Activated B cell treated with CpG ODN at 0.5 μM for 24 hours (primary cell): ENCODE results near the gene KLHL35. TPM values are rescaled to one million over a fixed set of nuclear protein-coding genes. Genes with fewer than 3 reads are reported as not detected.

Experiments used
- ATAC-seq: fragments of 200-7000 bp; cut with Tn5 transposase; one replicate; pipeline ENCODE4 v1.10.0; 2021; ENCODE audit warnings: low read depth, mild to moderate bottlenecking, moderate library complexity
- CTCF ChIA-PET: fragments of 350-600 bp; sonication (Branson Sonifier 250); formaldehyde crosslinking; loops from one replicate; lab custom pipeline; 2021; ENCODE audit warnings: antibody characterized with exemption; lab: Charles Lee
- POLR2A ChIA-PET: fragments of 350-600 bp; sonication (Branson Sonifier 250); formaldehyde crosslinking; loops from one replicate; lab custom pipeline; 2021; ENCODE audit warnings: antibody characterized with exemption; lab: Charles Lee
- DNase-seq: peaks from one replicate; pipeline ENCODE4 v3.0.0; 2022
- H3K27ac Mint-ChIP-seq: one replicate; pipeline ENCODE4 v1.8.0; 2020; ENCODE audit warnings: mixed read lengths
- H3K27me3 Mint-ChIP-seq: one replicate; pipeline ENCODE4 v1.8.0; 2021; ENCODE audit warnings: mixed read lengths
- H3K36me3 Mint-ChIP-seq: one replicate; pipeline ENCODE4 v1.8.0; 2021; ENCODE audit warnings: low read depth, mixed read lengths
- H3K4me1 Mint-ChIP-seq: one replicate; pipeline ENCODE4 v1.8.0; 2021; ENCODE audit warnings: mixed read lengths
- H3K4me3 Mint-ChIP-seq: one replicate; pipeline ENCODE4 v1.8.0; 2020; ENCODE audit warnings: mild to moderate bottlenecking, mixed read lengths
- H3K9me3 Mint-ChIP-seq: one replicate; pipeline ENCODE4 v1.8.0; 2020; ENCODE audit warnings: mixed read lengths
- intact Hi-C: fragments of 100-400 bp; cut with micrococcal nuclease; formaldehyde crosslinking; loops from one replicate; pipeline ENCODE4 v1.15.1; 2024
- total RNA-seq: library from RNA; stranded (reverse); gene quantifications from 2 replicates; pipeline ENCODE4 v1.2.3, GENCODE V29; 2022
- TF ChIP-seq, protein P1 (sequence below): fragments of 200-600 bp; IDR thresholded peaks from one replicate; pipeline ENCODE4 v1.8.0; 2022; ENCODE audit warnings: antibody characterized with exemption, mild to moderate bottlenecking

KLHL35 gene
- total RNA-seq, 1 donor from 2014 or later = 0.11 TPM

DNA sequence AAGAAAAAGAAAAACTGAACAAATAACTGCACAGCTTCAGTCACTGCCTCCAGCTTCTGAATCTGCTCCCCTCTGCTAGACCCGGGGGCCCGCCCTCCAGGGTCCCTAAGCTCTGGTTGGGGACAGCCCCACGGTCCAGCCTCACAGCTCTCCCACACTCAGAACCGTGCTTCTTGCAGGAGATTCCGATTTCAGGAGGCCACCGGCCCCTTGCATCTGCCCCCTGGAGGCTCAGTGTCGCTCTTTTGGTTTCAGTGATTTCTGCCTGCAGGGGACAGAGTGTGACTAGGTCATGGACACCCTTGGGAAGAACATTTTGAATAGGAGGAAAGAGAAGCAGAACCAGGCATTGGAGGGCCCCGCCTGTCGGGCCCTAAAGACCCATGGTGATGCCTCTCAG is 56.8 kb downstream of the KLHL35 start:
- ChIA-PET CTCF (no interaction called here), POLR2A (no interaction called here)
- intact Hi-C loops = no loop called here
- Mint-ChIP-seq H3K4me1 (no peaks in the 10 kb centered on the region), H3K4me3 (no peak overlapping the region), H3K9me3 (no peaks in the 10 kb centered on the region), H3K36me3 (no peaks in the 10 kb centered on the region), H3K27me3 (peaks cover 8% of the 10 kb centered on the region), H3K27ac (no peak overlapping the region)
- DNase-seq = no peak
- no peak for ATAC-seq
- TF ChIP-seq, protein P1, sequence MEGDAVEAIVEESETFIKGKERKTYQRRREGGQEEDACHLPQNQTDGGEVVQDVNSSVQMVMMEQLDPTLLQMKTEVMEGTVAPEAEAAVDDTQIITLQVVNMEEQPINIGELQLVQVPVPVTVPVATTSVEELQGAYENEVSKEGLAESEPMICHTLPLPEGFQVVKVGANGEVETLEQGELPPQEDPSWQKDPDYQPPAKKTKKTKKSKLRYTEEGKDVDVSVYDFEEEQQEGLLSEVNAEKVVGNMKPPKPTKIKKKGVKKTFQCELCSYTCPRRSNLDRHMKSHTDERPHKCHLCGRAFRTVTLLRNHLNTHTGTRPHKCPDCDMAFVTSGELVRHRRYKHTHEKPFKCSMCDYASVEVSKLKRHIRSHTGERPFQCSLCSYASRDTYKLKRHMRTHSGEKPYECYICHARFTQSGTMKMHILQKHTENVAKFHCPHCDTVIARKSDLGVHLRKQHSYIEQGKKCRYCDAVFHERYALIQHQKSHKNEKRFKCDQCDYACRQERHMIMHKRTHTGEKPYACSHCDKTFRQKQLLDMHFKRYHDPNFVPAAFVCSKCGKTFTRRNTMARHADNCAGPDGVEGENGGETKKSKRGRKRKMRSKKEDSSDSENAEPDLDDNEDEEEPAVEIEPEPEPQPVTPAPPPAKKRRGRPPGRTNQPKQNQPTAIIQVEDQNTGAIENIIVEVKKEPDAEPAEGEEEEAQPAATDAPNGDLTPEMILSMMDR = no peak

DNA sequence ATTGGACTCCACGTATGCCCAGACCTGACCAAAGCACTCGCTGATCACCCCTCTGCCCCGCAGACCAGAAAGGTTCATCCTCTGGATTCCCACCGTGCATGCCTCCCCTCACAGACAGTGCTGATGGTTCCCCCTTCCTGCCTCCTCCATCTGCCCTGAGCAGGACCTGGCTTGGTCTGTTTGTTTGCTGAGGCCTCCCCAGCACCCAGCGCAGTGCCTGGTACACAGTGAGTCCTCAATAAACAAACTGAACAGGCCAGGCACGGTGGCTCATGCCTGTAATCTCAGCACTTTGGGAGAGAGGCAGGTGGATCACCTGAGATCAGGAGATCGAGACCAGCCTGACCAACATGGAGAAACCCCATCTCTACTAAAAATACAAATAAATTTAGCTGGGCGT is 57.4 kb downstream of the KLHL35 start:
- TF ChIP-seq, protein P1 = no peak
- ATAC-seq = no peak
- ChIA-PET CTCF (interaction anchor here (1.2 kb wide), 1 partner anchor 10 kb away, joined by 3 read pairs; no protein-coding TSS in a partner anchor), POLR2A (no interaction called here)
- H3K4me3 Mint-ChIP-seq = no peak overlapping the region
- H3K36me3 Mint-ChIP-seq = no peaks in the 10 kb centered on the region
- no peak overlapping the region for H3K27ac Mint-ChIP-seq
- no peaks in the 10 kb centered on the region for H3K4me1 Mint-ChIP-seq
- no peaks in the 10 kb centered on the region for H3K9me3 Mint-ChIP-seq
- DNase-seq = no peak
- peaks cover 8% of the 10 kb centered on the region for H3K27me3 Mint-ChIP-seq
- intact Hi-C loops = no loop called here

DNA sequence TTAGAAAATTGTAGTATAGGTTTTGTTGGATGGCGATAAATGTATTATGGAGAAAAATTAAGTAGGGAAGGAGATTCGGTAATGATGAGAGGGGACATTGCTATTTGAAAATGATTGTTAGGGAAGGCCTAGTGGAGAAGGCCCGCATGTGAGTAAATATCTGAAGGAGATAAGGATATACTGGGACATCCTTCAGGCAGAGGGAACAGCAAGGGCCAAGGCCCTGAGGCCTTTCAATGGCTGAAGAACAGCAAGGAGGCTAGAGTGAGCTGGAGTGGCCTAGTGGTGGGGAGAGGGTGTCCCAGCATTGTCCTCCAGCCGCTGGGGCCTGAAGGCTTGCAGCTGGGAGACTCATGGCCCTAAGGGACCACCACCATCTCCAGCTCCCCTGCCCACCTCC is 58.4 kb downstream of the KLHL35 start:
- TF ChIP-seq, protein P1 = no peak
- no peak overlapping the region for H3K27ac Mint-ChIP-seq
- intact Hi-C loops = no loop called here
- H3K4me1 Mint-ChIP-seq = peaks cover 4% of the 10 kb centered on the region
- ChIA-PET POLR2A (no interaction called here), CTCF (interaction anchor here (1.2 kb wide), 1 partner anchor 11 kb away, joined by 3 read pairs; no protein-coding TSS in a partner anchor)
- H3K36me3 Mint-ChIP-seq = no peaks in the 10 kb centered on the region
- no peaks in the 10 kb centered on the region for H3K9me3 Mint-ChIP-seq
- no peak for DNase-seq
- no peak for ATAC-seq
- no peak overlapping the region for H3K4me3 Mint-ChIP-seq
- peaks cover 11% of the 10 kb centered on the region for H3K27me3 Mint-ChIP-seq

DNA sequence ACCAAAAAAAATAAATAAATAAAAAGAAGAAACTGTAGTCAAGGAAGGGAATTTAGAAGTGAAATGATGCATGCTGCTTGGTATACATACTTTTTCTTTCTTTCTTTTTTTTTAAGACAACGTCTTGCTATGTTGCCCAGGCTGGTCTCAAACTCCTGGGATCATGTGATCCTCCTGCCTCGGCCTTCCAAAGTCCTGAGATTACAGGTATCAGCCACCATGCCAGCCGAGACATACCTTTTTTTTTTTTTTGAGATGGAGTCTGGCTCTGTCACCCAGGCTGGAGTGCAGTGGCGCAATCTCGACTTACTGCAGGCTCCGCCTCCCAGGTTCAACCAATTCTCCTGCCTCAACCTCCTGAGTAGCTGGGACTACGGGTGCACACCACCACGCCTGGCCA is 59.8 kb downstream of the KLHL35 start:
- ChIA-PET CTCF (interaction anchor here (0.9 kb wide), 1 partner anchor 25 kb away, joined by 3 read pairs; no protein-coding TSS in a partner anchor), POLR2A (no interaction called here)
- intact Hi-C loops = no loop called here

More for the DNA sequence above, 59.8 kb downstream of the KLHL35 start:
- ATAC-seq (no peak), DNase-seq (no peak)
- TF ChIP-seq, protein P1 = no peak
- Mint-ChIP-seq H3K4me3 (no peak overlapping the region), H3K4me1 (peaks cover 4% of the 10 kb centered on the region), H3K27ac (no peak overlapping the region), H3K9me3 (peaks cover 2% of the 10 kb centered on the region), H3K36me3 (no peaks in the 10 kb centered on the region), H3K27me3 (peaks cover 11% of the 10 kb centered on the region)

Other genes starting within 250 kb of the KLHL35 start
- gene TPBGL, start 192.4 kb downstream of the KLHL35 start, total RNA-seq = not detected in 2 replicates
- gene ARRB1, start 81.5 kb downstream of the KLHL35 start, total RNA-seq = 0.24 and 0.62 TPM in 2 replicates
- gene RPS3, start 33.7 kb downstream of the KLHL35 start, total RNA-seq = 4,635 and 5,236 TPM in 2 replicates
- 22.2 and 23.9 TPM in 2 replicates for gene GDPD5, start 92.7 kb upstream of the KLHL35 start, total RNA-seq
- gene SERPINH1, start 129.1 kb upstream of the KLHL35 start, total RNA-seq = 4.5 and 5.6 TPM in 2 replicates
- 0.40 and 0.44 TPM in 2 replicates for gene MAP6, start 235.8 kb upstream of the KLHL35 start, total RNA-seq